GM12878 (cell line): ENCODE results near the gene MGMT. TPM values are rescaled to one million over a fixed set of nuclear protein-coding genes. Genes with fewer than 3 reads are reported as not detected.

Experiments
- ATAC-seq: fragments of 200-7000 bp; cut with Tn5 transposase; 3 replicates; pipeline ENCODE4 v1.9.1; 2020; ENCODE audit warnings: mild to moderate bottlenecking, moderate library complexity
- BruUV-seq: library from RNA; stranded (reverse); fragments of 400-500 nt; replicated peaks from 2 replicates; lab custom pipeline; 2021; lab: Mats Ljungman, UMichigan
- CTCF ChIA-PET: fragments of 300-600 bp; sonication (Branson Sonifier 250); formaldehyde crosslinking; extraction: SDS; loops from one replicate; lab custom pipeline; 2021; ENCODE audit warnings: inconsistent platforms; lab: Yijun Ruan, JAX
- POLR2A ChIA-PET: fragments of 350-600 bp; formaldehyde crosslinking; extraction: SDS; loops from one replicate; lab custom pipeline; 2021; ENCODE audit warnings: inconsistent platforms; lab: Charles Lee
- RAD21 ChIA-PET: fragments of 300-600 bp; sonication (Branson Sonifier 250); formaldehyde crosslinking; loops from one replicate; lab custom pipeline; 2023; ENCODE audit warnings: antibody characterized with exemption; ENCODE audit not compliant: unreplicated experiment; lab: Charles Lee
- SMC1A ChIA-PET: fragments of 300-600 bp; sonication (Branson Sonifier 250); formaldehyde crosslinking; loops from one replicate; lab custom pipeline; 2023; ENCODE audit not compliant: unreplicated experiment, uncharacterized antibody; lab: Charles Lee
- DNase-seq: peaks from one replicate; pipeline ENCODE4 v3.0.0-alpha.2; 2011; ENCODE audit warnings: low read depth, low spot score
- FAIRE-seq: peaks from 3 replicates; lab custom pipeline; 2011; peaks lifted over from hg19 to GRCh38; lab: Jason Lieb, UNC
- H2AFZ ChIP-seq: 2 replicates; pipeline ENCODE4 v1.6.0; 2011; ENCODE audit warnings: low read depth, low read length, control low read depth; ENCODE audit not compliant: control insufficient read depth
- H3K27ac ChIP-seq: 2 replicates; pipeline ENCODE4 v1.5.1; 2011; ENCODE audit warnings: control low read depth; ENCODE audit not compliant: control insufficient read depth, insufficient read depth
- H3K27me3 ChIP-seq, 2 experiments: replicated peaks in 1 of 2; 2 replicates each; pipeline versions ENCODE4 v1.6.0 to v1.6.1; 2011; ENCODE audit warnings: low read length in 1 of 2; ENCODE audit not compliant: control insufficient read depth in 2 of 2, insufficient read depth in 2 of 2
- H3K36me3 ChIP-seq, 2 experiments: 2 replicates each; pipeline ENCODE4 v1.5.1; 2011; ENCODE audit warnings: low read length in 1 of 2; ENCODE audit not compliant: control insufficient read depth in 2 of 2, insufficient read depth in 2 of 2
- H3K4me1 ChIP-seq: 2 replicates; pipeline ENCODE4 v1.6.1; 2011; ENCODE audit warnings: mild to moderate bottlenecking, low read length, moderate library complexity, mixed read lengths; ENCODE audit not compliant: control insufficient read depth, insufficient read depth
- H3K4me2 ChIP-seq: 2 replicates; pipeline ENCODE4 v1.6.0; 2011; ENCODE audit warnings: control low read depth; ENCODE audit not compliant: control insufficient read depth, insufficient read depth
- H3K4me3 ChIP-seq: fragments of 200-600 bp; sonication (generic); 2 replicates; pipeline ENCODE4 v1.5.1; 2016
- H3K79me2 ChIP-seq: 2 replicates; pipeline ENCODE4 v1.6.0; 2011; ENCODE audit warnings: low read length; ENCODE audit not compliant: control insufficient read depth, insufficient read depth
- H3K9ac ChIP-seq: 2 replicates; pipeline ENCODE4 v1.8.0; 2011; ENCODE audit warnings: low read length, control low read depth, mixed read lengths; ENCODE audit not compliant: control insufficient read depth, insufficient read depth
- H3K9me3 ChIP-seq: replicated peaks from 3 replicates; pipeline ENCODE4 v1.5.1; 2011; ENCODE audit warnings: mild to moderate bottlenecking, low read length; ENCODE audit not compliant: control insufficient read depth, insufficient read depth
- H4K20me1 ChIP-seq: 2 replicates; pipeline ENCODE4 v1.6.0; 2011; ENCODE audit not compliant: control insufficient read depth, insufficient read depth
- BHLHE40 ChIP-seq, 2 experiments: fragments of 450-650 bp in 1 of 2; IDR thresholded peaks; 2 replicates each; pipeline ENCODE4 v1.6.1; 2011 to 2017; ENCODE audit warnings: low read depth in 2 of 2, borderline replicate concordance in 1 of 2, improper control_type of control experiment in 1 of 2, low read length in 1 of 2, mild to moderate bottlenecking in 1 of 2
- CHD1 ChIP-seq: IDR thresholded peaks from 2 replicates; pipeline ENCODE4 v1.6.1; 2012; ENCODE audit warnings: low read depth, low read length, improper control_type of control experiment
- EP300 ChIP-seq, 2 experiments: fragments of 150-350 bp in 1 of 2; IDR thresholded peaks; 2 replicates each; pipeline ENCODE4 v1.6.1; 2011 to 2012; ENCODE audit warnings: low read depth in 2 of 2, low read length in 2 of 2, borderline replicate concordance in 1 of 2, improper control_type of control experiment in 1 of 2, inconsistent platforms in 1 of 2; ENCODE audit not compliant: control insufficient read depth in 1 of 2
- HDAC6 ChIP-seq: fragments of 200-600 bp; sonication (generic); IDR thresholded peaks from one replicate; pipeline ENCODE4 v1.8.0; 2017; ENCODE audit warnings: antibody characterized with exemption; ENCODE audit not compliant: unreplicated experiment
- MYC ChIP-seq: IDR thresholded peaks from 2 replicates; pipeline ENCODE4 v1.6.1; 2011; ENCODE audit warnings: mild to moderate bottlenecking, low read length, moderate library complexity, inconsistent platforms; ENCODE audit not compliant: insufficient read depth, insufficient replicate concordance, insufficient read length, severe bottlenecking
- NBN ChIP-seq: fragments of 450-650 bp; IDR thresholded peaks from 2 replicates; pipeline ENCODE4 v1.6.1; 2016
- NR2C1 ChIP-seq: fragments of 450-650 bp; IDR thresholded peaks from 2 replicates; pipeline ENCODE4 v1.6.1; 2017; ENCODE audit warnings: antibody characterized with exemption, mild to moderate bottlenecking, moderate library complexity
- POLR2AphosphoS5 ChIP-seq: IDR thresholded peaks from 2 replicates; pipeline ENCODE4 v1.6.1; 2011; ENCODE audit warnings: mild to moderate bottlenecking, low read length, inconsistent platforms
- RCOR1 ChIP-seq: conservative IDR thresholded peaks from 2 replicates; pipeline ENCODE4 v1.6.1; 2012; ENCODE audit warnings: low read depth, low read length, improper control_type of control experiment
- SP1 ChIP-seq: IDR thresholded peaks from one replicate; pipeline ENCODE4 v1.6.1; 2011; ENCODE audit warnings: low read depth, low read length
- SPI1 ChIP-seq: IDR thresholded peaks from 2 replicates; pipeline ENCODE4 v1.6.1; 2011; ENCODE audit warnings: low read depth, mild to moderate bottlenecking, low read length, moderate library complexity, borderline replicate concordance; ENCODE audit not compliant: insufficient read depth
- TCF12 ChIP-seq: IDR thresholded peaks from 2 replicates; pipeline ENCODE4 v1.6.1; 2011; ENCODE audit warnings: low read depth, mild to moderate bottlenecking, low read length
- ZNF207 ChIP-seq: fragments of 450-650 bp; IDR thresholded peaks from 2 replicates; pipeline ENCODE4 v1.6.1; 2014; ENCODE audit warnings: antibody characterized with exemption, mild to moderate bottlenecking, borderline replicate concordance
- ZNF24 ChIP-seq: fragments of 450-650 bp; IDR thresholded peaks from 2 replicates; pipeline ENCODE4 v1.6.1; 2017; ENCODE audit warnings: antibody characterized with exemption, mild to moderate bottlenecking
- ZNF622 ChIP-seq: fragments of 450-650 bp; IDR thresholded peaks from 2 replicates; pipeline ENCODE4 v1.6.1; 2017; ENCODE audit warnings: mild to moderate bottlenecking, inconsistent platforms
- WGBS: methylation state at CpG from one replicate; pipeline ENCODE4 v1.1.6; 2016; ENCODE audit warnings: low lambda C conversion rate; ENCODE audit not compliant: insufficient replicate concordance, insufficient coverage; ENCODE audit errors: missing lambda C conversion rate; 5-methylcytosine and 5-hydroxymethylcytosine counted together
- in situ Hi-C: fragments of 300-500 bp; cut with MboI; formaldehyde crosslinking; loops from 9 replicates; pipeline ENCODE4 v1.14.3; 2018; ENCODE audit warnings: mixed read lengths
- intact Hi-C: fragments of 100-400 bp; cut with micrococcal nuclease; formaldehyde crosslinking; loops from one replicate; pipeline ENCODE4 v1.14.2; 2022; ENCODE audit not compliant: unreplicated experiment
- polyA plus RNA-seq, 11 experiments: library from polyadenylated mRNA; depleted of rRNA in 4 of 11; unstranded in 6 of 11; stranded (reverse) in 5 of 11; fragments of >200 nt; fragmentation: Nextera tagmentation in 4 of 11; fragmentation: Illumina TruSeq in 1 of 11; extraction: Ambion mirVana in 4 of 11; extraction: Trizol in 1 of 11; gene quantifications; 1 replicate in 1 of 11; 2 replicates in 10 of 11; pipeline versions ENCODE4 v1.2.1 to v1.2.3, GENCODE V29; 2011 to 2016; ENCODE audit warnings: inconsistent platforms in 2 of 11, missing spikeins in 2 of 11, low read depth in 1 of 11
- total RNA-seq, 4 experiments: library from RNA; depleted of rRNA in 3 of 4; stranded (reverse); fragments of >200 nt in 3 of 4; fragmentation: Illumina TruSeq in 1 of 4; extraction: Trizol in 1 of 4; gene quantifications; 2 replicates each; pipeline versions ENCODE4 v1.2.1 to v1.2.3, GENCODE V29; 2013 to 2021
- TF ChIP-seq, protein P1 (sequence below): fragments of 150-350 bp; IDR thresholded peaks from 2 replicates; pipeline ENCODE4 v1.6.1; 2014; ENCODE audit warnings: mild to moderate bottlenecking, low read depth, low read length
- TF ChIP-seq, protein P2 (sequence below): fragments of 450-650 bp; IDR thresholded peaks from 2 replicates; pipeline ENCODE4 v1.6.1; 2018; ENCODE audit warnings: borderline replicate concordance, mild to moderate bottlenecking; ENCODE audit not compliant: partially characterized antibody
- TF ChIP-seq, protein P3 (sequence below): IDR thresholded peaks from 2 replicates; pipeline ENCODE4 v1.6.1; 2012; ENCODE audit warnings: low read depth, low read length, improper control_type of control experiment

MGMT gene
- total and polyA plus RNA-seq, 10 of the 15 experiments (the other 5 are each of a cell fraction or from before 2014, with no cell fraction given), result 0.16 to 24.2 (median 13.3) TPM

- H4K20me1 ChIP-seq, result no peaks in the 10 kb centered on the region
- H3K27me3 ChIP-seq, result peaks cover 0 to 3% of the 10 kb centered on the region in 2 experiments; a peak in 1 of 4 replicates
- no peaks in the 10 kb centered on the region for H3K9me3 ChIP-seq
- H3K9ac ChIP-seq, result no peak overlapping the region
- no peak overlapping the region for H3K4me2 ChIP-seq
- ChIA-PET RAD21 (no interaction called here), SMC1A (no interaction called here), POLR2A (no interaction called here), CTCF (interaction anchor here (0.5 kb wide), 1 partner anchor 69 kb away, joined by 3 read pairs; no protein-coding TSS in a partner anchor)
- 65% methylated on average over 10 of the region's 10 CpGs for WGBS
- H3K27ac ChIP-seq, result no peak overlapping the region
- no peaks in the 10 kb centered on the region for H3K4me1 ChIP-seq
- in situ Hi-C loops (loop anchor here (10.0 kb wide), 1 partner anchor 655 kb away; the partner anchor contains the start of gene C10orf143), intact Hi-C loops (no loop called here)
- H3K4me3 ChIP-seq, result no peak overlapping the region
- DNase-seq (no peak), FAIRE-seq (no peak), ATAC-seq (no peak)
- H2AFZ ChIP-seq, result no peak overlapping the region
- BruUV-seq, result no TSS peak
- H3K36me3 ChIP-seq, result no peaks in the 10 kb centered on the region
- H3K79me2 ChIP-seq, result no peaks in the 10 kb centered on the region
- no peak for TF ChIP-seq EP300 (IDR thresholded peaks at IDR 0.05; ENCODE audit: borderline replicate concordance in 1 of 2, control insufficient read depth in 1 of 2, low read depth in 2 of 2, low read length in 2 of 2)
- TF ChIP-seq ZNF622, result no peak
- no peak for TF ChIP-seq RCOR1
- TF ChIP-seq TCF12, result no peak
- TF ChIP-seq, protein P1, sequence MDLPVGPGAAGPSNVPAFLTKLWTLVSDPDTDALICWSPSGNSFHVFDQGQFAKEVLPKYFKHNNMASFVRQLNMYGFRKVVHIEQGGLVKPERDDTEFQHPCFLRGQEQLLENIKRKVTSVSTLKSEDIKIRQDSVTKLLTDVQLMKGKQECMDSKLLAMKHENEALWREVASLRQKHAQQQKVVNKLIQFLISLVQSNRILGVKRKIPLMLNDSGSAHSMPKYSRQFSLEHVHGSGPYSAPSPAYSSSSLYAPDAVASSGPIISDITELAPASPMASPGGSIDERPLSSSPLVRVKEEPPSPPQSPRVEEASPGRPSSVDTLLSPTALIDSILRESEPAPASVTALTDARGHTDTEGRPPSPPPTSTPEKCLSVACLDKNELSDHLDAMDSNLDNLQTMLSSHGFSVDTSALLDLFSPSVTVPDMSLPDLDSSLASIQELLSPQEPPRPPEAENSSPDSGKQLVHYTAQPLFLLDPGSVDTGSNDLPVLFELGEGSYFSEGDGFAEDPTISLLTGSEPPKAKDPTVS, result no peak
- TF ChIP-seq, protein P2, sequence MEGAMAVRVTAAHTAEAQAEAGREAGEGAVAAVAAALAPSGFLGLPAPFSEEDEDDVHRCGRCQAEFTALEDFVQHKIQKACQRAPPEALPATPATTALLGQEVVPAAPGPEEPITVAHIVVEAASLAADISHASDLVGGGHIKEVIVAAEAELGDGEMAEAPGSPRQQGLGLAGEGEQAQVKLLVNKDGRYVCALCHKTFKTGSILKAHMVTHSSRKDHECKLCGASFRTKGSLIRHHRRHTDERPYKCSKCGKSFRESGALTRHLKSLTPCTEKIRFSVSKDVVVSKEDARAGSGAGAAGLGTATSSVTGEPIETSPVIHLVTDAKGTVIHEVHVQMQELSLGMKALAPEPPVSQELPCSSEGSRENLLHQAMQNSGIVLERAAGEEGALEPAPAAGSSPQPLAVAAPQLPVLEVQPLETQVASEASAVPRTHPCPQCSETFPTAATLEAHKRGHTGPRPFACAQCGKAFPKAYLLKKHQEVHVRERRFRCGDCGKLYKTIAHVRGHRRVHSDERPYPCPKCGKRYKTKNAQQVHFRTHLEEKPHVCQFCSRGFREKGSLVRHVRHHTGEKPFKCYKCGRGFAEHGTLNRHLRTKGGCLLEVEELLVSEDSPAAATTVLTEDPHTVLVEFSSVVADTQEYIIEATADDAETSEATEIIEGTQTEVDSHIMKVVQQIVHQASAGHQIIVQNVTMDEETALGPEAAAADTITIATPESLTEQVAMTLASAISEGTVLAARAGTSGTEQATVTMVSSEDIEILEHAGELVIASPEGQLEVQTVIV, result no peak
- no peak for TF ChIP-seq HDAC6
- TF ChIP-seq ZNF207, result no peak
- TF ChIP-seq ZNF24, result no peak
- no peak for TF ChIP-seq MYC
- TF ChIP-seq CHD1, result no peak
- no peak for TF ChIP-seq SPI1
- no peak for TF ChIP-seq NBN
- TF ChIP-seq BHLHE40 (IDR thresholded peaks at IDR 0.05; ENCODE audit: borderline replicate concordance in 1 of 2, low read depth in 2 of 2, low read length in 1 of 2), result no peak
- TF ChIP-seq POLR2AphosphoS5, result no peak
- no peak for TF ChIP-seq NR2C1
- TF ChIP-seq SP1, result no peak
- TF ChIP-seq, protein P3, sequence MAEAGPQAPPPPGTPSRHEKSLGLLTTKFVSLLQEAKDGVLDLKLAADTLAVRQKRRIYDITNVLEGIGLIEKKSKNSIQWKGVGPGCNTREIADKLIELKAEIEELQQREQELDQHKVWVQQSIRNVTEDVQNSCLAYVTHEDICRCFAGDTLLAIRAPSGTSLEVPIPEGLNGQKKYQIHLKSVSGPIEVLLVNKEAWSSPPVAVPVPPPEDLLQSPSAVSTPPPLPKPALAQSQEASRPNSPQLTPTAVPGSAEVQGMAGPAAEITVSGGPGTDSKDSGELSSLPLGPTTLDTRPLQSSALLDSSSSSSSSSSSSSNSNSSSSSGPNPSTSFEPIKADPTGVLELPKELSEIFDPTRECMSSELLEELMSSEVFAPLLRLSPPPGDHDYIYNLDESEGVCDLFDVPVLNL, result no peak
Observed at GRCh38 chr10:129459762-129460539, 7.1 kb upstream of the MGMT start.
